ENCODE data around the gene IKZF4. TPM values are rescaled to one million over a fixed set of nuclear protein-coding genes. Genes with fewer than 3 reads are reported as not detected.

Gene IKZF4
- total and polyA plus RNA-seq, 2 donors (not counting 1 experiment from before 2014, with no cell fraction given), result 2.3 to 7.6 TPM

GRCh38 chr12:55974308-55974730, 46.5 kb upstream of the IKZF4 start:
- H3K4me2 ChIP-seq (replicated peaks; ENCODE audit: low read depth, low read length, poor library complexity, severe bottlenecking), result peak overlapping the region; percentile 89
- peak; percentile 1 for ATAC-seq (ENCODE audit: low read depth)
- peak overlapping the region; percentile 65 to 87 for H3K27ac ChIP-seq (ENCODE audit: low read length in 2 of 2)
- H3K36me3 ChIP-seq (replicated peaks in 1 of 2; ENCODE audit: control extremely low read depth in 1 of 2, control insufficient read depth in 1 of 2, extremely low read depth in 1 of 2, insufficient read depth in 2 of 2, low read length in 1 of 2), result peaks cover 0 to 2% of the 10 kb centered on the region in 2 experiments
- peaks cover 17% of the 10 kb centered on the region in 2 donors for H3K4me1 ChIP-seq (ENCODE audit: control insufficient read depth in 2 of 2, insufficient read depth in 2 of 2, low read length in 2 of 2)
- no peak overlapping the region for H3K27ac Mint-ChIP-seq
- WGBS (ENCODE audit: insufficient coverage), result 1% methylated on average over 15 of the region's 15 CpGs
- no peaks in the 10 kb centered on the region for H3K27me3 Mint-ChIP-seq
- intact Hi-C loops (cut with micrococcal nuclease), result loop anchor here (1.0 to 5.0 kb wide), 4 partner anchors 8 to 663 kb away; partner anchors contain the start of genes CDK2, PA2G4 and PMEL
- H3K27me3 ChIP-seq (replicated peaks in 1 of 4; ENCODE audit: control extremely low read depth in 1 of 4, control insufficient read depth in 3 of 4, insufficient read depth in 4 of 4, low read length in 3 of 4), result no peaks in the 10 kb centered on the region
- no peaks in the 10 kb centered on the region for H3K9me3 ChIP-seq (ENCODE audit: control extremely low read depth in 1 of 3, control insufficient read depth in 2 of 3, insufficient read depth in 1 of 3, low read length in 2 of 3)
- POLR2A ChIA-PET, result interaction anchor here (0.5 to 1.8 kb wide), 22 partner anchors 8 to 1476 kb away, joined by 3 to 11 read pairs (median 4); partner anchors contain the start of genes BAZ2A, BLOC1S1, ORMDL2 and PA2G4
- H4K20me1 ChIP-seq (ENCODE audit: control insufficient read depth, insufficient read depth, low read length, poor library complexity, severe bottlenecking), result peaks cover 28% of the 10 kb centered on the region
- H2AFZ ChIP-seq (ENCODE audit: insufficient read depth, low read depth, low read length, poor library complexity, severe bottlenecking), result peak overlapping the region; percentile 90
- no peak overlapping the region for H3K4me3 Mint-ChIP-seq
- peak overlapping the region; percentile 54 to 99 (median 81) for H3K4me3 ChIP-seq (ENCODE audit: control extremely low read depth in 1 of 5, extremely low read depth in 1 of 5, insufficient read depth in 1 of 5, low read depth in 2 of 5, low read length in 4 of 5)
- H3K4me1 Mint-ChIP-seq, result peaks cover 15% of the 10 kb centered on the region
- H3K79me2 ChIP-seq (ENCODE audit: control insufficient read depth, insufficient read depth, low read length), result peaks cover 57% of the 10 kb centered on the region
- DNase-seq, result no peak
- peak overlapping the region; percentile 95 for H3K9ac ChIP-seq (ENCODE audit: low read length)
- no peak for TF ChIP-seq CTCF (IDR thresholded peaks at IDR 0.05)
- no peak for TF ChIP-seq EZH2 (IDR thresholded peaks at IDR 0.05; ENCODE audit: borderline replicate concordance, insufficient read depth, low read depth, low read length, poor library complexity, severe bottlenecking)
- H3K9me3 Mint-ChIP-seq (ENCODE audit: insufficient read depth), result no peaks in the 10 kb centered on the region
- CTCF ChIA-PET, result interaction anchor here (0.5 to 3.3 kb wide), 15 partner anchors 8 to 490 kb away, joined by 3 to 33 read pairs (median 4); partner anchors contain the start of genes DNAJC14, SUOX and ZC3H10

- peaks cover 41% of the 10 kb centered on the region for H4K20me1 ChIP-seq (ENCODE audit: control insufficient read depth, insufficient read depth, low read length, poor library complexity, severe bottlenecking)
- H3K4me1 ChIP-seq (ENCODE audit: control insufficient read depth in 2 of 2, insufficient read depth in 2 of 2, low read length in 2 of 2), result peaks cover 27 to 29% of the 10 kb centered on the region in 2 donors
- ChIA-PET CTCF (interaction anchor here (1.2 to 1.7 kb wide), 4 partner anchors 18 to 69 kb away, joined by 3 to 5 read pairs (median 3); no protein-coding TSS in a partner anchor), POLR2A (no interaction called here)
- ATAC-seq (ENCODE audit: low read depth) (no peak), DNase-seq (no peak)
- peaks cover 25% of the 10 kb centered on the region for H3K4me1 Mint-ChIP-seq
- no peak overlapping the region for H2AFZ ChIP-seq (ENCODE audit: insufficient read depth, low read depth, low read length, poor library complexity, severe bottlenecking)
- H3K79me2 ChIP-seq (ENCODE audit: control insufficient read depth, insufficient read depth, low read length), result peaks cover 73% of the 10 kb centered on the region
- no peak overlapping the region for H3K4me3 ChIP-seq (ENCODE audit: control extremely low read depth in 1 of 5, extremely low read depth in 1 of 5, insufficient read depth in 1 of 5, low read depth in 2 of 5, low read length in 4 of 5)
- no peak overlapping the region for H3K27ac ChIP-seq (ENCODE audit: low read length in 2 of 2)
- no peak for TF ChIP-seq CTCF (IDR thresholded peaks at IDR 0.05)
- TF ChIP-seq EZH2 (IDR thresholded peaks at IDR 0.05; ENCODE audit: borderline replicate concordance, insufficient read depth, low read depth, low read length, poor library complexity, severe bottlenecking), result no peak
- H3K27me3 Mint-ChIP-seq, result no peaks in the 10 kb centered on the region
- peaks cover 2 to 6% of the 10 kb centered on the region in 2 experiments for H3K36me3 ChIP-seq (replicated peaks in 1 of 2; ENCODE audit: control extremely low read depth in 1 of 2, control insufficient read depth in 1 of 2, extremely low read depth in 1 of 2, insufficient read depth in 2 of 2, low read length in 1 of 2)
- intact Hi-C loops (cut with micrococcal nuclease), result no loop called here
- no peaks in the 10 kb centered on the region for H3K9me3 ChIP-seq (ENCODE audit: control extremely low read depth in 1 of 3, control insufficient read depth in 2 of 3, insufficient read depth in 1 of 3, low read length in 2 of 3)
- H3K9ac ChIP-seq (ENCODE audit: low read length), result no peak overlapping the region
- no peaks in the 10 kb centered on the region for H3K9me3 Mint-ChIP-seq (ENCODE audit: insufficient read depth)
- 94% methylated on average over 7 of the region's 7 CpGs for WGBS (ENCODE audit: insufficient coverage)
- H3K27me3 ChIP-seq (replicated peaks in 1 of 4; ENCODE audit: control extremely low read depth in 1 of 4, control insufficient read depth in 3 of 4, insufficient read depth in 4 of 4, low read length in 3 of 4), result no peaks in the 10 kb centered on the region
- H3K4me3 Mint-ChIP-seq, result no peak overlapping the region
- H3K4me2 ChIP-seq (replicated peaks; ENCODE audit: low read depth, low read length, poor library complexity, severe bottlenecking), result no peak overlapping the region
- no peak overlapping the region for H3K27ac Mint-ChIP-seq
Observed at GRCh38 chr12:55978393-55978792, 42.5 kb upstream of the IKZF4 start.
